Measurements from ENCODE around the gene LMAN1.

The LMAN1 gene

DNA sequence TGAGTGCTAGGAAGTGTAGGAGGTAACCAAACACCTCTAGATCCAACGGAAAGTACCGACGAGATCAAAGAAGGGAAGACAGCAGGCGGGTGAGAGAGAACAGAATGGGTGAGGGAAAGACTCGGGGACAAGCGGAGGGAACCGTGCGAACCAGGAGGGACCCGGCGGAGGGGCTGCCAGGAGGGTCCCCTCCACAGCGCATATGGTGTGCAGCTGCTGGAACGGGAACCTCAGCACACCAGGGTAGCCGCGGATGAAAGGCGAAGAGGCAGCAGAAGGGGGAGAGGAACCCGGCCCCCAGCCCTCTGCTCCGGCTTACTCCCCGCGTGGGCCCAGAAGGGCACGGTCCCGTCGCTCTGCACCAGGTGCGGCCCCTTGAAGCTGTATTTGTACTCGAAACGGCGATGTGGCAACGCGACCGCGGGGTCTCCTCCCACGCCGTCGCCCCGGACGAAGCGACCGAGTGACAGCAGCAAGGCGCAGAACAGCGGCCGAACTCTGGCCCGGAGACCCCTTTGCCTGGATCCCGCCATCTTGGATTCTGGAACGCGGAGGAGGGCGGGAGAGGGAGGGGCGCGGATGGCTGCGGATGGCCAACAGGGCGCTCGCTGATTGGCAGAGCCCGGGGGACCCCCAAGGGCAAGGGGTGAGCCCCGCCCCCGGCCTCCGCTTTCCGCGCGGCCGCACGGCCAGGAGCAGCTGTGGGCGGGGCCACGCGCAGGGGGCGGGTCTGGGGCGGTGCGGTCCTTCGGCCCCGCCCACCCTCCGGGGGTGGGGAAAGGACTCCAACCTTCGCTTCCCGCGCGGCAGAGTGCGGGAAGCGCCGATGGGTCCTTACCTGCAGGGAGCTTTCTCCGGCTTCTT, at the start of gene LMAN1:
TSS of gene LMAN1 (minus strand) at position 554 of the 864 bp plus-strand sequence. CDS start at position 533, 21 bp downstream.
- peak; percentile 96 for DNase-seq

GRCh38 chr18:59402432-59403090, 43.5 kb upstream of the LMAN1 start:
- DNase-seq: peak; percentile 72

DNA sequence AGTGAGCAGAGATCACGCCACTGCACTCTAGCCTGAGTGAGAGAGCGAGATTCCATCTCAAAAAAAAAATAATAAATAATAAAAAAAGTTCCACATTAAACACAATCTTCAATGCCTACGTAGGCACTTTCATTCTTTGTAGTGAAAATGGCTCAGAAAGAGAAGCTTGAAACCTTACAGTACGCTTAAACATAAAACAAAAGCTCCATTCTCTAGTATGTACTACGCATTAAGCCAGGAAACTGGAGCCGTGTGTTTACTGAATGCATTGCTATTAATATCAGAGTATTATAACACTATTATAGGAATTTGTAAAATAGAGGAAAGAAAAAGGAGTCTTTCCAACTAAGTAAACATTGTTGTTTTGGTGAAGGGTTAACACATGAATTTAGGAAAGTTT, 41.3 kb upstream of the LMAN1 start:
- no peak for DNase-seq

- DNase-seq: no peak
These were observed 36.4 kb upstream of the LMAN1 start for GRCh38 chr18:59395226-59396175.

GRCh38 chr18:59393381-59393780, 34.3 kb upstream of the LMAN1 start:
- no peak for DNase-seq

DNA sequence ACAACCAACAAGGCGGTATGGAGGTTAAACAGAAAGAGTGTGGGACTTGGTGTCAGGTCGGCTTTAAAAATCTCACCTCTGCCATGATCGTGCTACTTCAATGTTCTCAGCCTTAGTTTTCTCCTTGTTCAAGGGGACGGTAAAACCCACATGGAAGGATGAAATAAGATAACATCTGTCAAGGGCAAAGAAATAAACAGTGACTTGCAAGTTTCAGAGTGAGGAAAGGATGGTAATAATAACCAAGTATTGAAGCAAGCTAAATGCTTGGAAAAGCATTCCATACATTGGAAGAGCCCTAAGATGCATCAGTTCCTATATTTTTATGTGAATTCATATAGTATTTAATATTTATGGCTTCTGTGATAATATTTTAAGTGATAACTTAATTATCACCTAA, 29.8 kb upstream of the LMAN1 start:
- no peak for DNase-seq

DNA sequence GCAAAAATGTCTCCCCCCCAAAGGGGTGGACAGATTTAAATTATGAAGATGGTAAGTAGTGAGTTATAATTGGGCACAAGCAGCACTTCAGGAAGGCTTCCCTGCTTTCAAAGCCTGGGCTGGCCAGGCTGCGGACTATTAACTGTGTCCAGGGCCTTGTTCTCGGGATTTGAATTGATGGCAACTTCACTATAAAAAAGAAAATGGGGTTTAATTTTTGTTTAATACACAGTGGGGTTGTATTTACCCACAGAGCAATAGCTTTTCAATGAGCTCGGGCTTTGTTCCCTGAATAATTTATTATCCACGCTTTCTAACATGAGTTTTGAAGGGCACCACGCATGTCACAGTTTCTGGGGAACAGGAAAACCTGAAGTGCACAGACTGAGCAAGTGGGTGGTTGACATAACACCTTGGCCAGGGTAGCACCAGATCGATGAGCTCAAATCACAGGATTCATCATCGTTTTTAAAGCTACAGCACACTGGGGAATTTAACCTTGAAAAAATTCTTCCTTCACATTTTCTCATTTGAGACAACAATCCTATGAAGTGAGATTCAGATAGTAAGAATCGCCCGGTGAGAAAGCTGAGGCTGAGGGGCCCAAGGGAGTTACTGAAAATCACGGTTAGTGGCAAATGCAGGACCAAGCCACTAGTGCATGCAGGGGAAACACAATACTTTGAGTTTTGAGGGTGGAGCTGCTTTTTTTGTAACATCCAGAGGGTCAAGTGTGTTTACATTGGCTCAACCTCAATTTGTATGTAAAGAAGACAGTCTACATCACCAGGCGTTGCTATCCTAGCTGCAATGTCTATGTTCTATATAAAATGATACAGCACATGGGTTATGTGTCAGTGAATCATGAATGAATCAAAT, 28.9 kb upstream of the LMAN1 start:
- DNase-seq: no peak

DNA sequence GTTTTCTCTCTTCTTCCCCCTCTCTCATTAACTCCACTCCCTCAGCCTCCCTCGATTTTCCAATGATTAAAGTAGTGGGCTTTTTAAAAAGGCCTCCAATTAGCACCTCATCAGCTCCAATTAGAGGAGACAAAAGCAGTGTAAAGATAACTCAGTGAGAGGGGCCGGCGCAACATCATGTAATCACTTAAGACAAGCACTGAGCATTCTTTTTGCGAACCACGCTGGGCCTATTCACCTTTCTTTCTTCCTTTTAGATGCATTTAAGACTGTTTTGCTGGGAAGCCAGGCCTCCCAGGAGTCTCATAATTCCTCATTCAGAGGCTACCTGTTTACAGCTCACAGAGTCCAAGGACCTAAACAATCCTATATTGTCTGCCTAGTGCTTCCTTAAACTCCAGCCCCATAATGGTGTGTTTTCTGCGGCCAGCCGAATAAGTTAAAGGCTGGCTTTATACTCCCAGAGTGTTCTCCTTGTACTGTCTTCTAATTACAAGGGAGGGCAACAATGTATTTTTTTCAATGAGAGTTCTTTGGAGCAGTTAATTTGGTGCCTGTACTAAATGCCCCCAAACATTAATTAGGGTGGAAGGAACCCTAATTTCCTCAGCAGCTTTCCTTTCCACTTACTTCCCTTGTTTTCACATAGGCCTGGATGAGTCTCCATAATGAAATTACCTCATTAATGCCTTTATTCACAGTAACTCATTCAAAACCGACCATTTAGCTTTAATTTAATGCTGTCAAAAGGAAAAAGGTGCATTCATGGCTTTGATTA, 28.0 kb upstream of the LMAN1 start:
- DNase-seq: no peak

DNA sequence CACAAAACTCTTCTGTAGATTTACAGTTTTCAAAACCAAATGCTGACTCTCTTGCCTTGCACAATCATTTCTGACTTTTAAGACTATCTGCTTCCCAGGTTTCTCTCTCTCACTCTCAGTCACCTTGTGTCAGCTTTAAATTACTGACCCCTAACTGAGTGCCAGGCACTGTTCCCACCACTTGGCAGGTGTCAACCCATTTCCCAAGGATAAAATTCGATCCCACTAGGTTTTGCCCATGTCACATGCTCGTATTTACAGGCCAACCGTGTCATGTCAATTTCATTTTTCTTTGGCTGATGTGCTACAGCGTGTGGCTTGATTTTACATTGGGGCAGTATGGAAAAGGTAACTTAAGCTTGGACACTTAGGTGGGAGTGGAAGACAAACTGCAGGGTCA, 26.1 kb upstream of the LMAN1 start:
- DNase-seq: no peak

GRCh38 chr18:59383851-59384250, 24.8 kb upstream of the LMAN1 start:
- no peak for DNase-seq

GRCh38 chr18:59382383-59382782, 23.3 kb upstream of the LMAN1 start:
- DNase-seq: no peak

DNA sequence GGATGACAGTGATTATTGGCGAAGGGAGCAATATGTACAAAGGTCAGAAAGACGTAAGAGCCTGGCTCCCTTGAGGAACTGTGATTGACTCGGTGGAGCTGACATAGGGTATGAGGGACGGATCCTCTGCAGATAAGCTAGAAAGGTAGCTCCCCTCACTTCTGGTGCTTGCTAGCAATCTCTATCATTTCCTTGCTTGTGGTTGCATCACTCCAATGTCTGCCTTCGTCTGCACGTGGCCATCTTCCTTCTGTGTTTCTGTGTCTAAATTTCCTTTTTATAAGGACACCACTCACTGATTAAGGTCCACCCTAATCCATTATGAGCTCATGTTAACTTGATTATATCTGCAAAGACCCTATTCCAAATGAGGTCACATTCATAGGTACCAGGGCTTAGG, 22.9 kb upstream of the LMAN1 start:
- DNase-seq: no peak

DNA sequence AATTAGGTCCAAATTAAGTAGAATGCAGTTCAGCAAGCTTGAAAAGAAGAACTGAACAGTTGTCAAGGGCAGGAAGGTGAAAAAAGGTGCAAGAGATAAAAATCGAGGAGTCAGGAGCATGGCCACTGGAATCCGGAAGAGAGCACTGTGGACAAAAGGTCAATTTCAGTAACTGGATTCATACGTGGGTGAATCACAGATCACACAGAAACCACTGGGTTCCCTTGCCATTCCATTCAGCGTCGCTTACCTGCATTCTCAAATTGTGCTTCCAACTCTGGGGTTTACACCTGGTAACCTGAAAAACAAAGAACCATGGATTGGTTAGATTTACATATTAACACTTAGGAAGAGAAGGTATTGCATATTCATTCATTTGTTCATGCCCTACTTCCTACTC, 21.6 kb upstream of the LMAN1 start:
- DNase-seq: no peak

DNA sequence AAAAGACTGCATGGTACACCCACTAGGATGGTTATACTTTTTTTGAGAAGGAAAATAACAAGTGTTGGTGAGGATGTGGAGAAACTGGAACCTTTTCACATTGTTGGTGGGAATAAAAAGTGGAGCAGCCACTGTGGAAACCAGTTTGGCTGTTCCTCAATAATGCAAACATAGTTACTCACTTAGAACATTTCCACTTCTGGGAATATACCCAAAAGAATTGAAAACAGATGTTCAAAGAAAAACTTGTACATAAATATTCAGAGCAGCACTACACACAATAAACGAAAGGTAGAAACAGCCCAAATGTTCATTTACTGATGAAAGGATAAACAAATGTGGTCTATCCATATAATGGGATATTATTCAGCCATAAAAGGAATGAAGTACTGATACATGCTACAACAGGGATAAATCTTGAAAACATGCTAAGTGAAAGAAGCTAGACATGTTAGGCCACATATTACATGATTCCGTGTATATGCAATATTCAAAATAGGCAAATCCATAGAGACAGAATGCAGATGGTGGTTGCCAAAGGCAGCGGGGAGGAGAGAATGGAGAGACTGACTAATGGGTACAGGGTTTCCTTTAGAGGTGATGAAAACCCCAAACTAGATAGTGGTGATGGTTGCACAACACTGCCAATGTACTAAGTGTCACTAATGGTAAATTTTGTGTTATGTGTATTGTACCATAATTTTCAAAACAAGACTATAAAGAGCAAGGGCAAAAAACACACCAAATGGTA, 20.9 kb upstream of the LMAN1 start:
- DNase-seq: no peak

DNA sequence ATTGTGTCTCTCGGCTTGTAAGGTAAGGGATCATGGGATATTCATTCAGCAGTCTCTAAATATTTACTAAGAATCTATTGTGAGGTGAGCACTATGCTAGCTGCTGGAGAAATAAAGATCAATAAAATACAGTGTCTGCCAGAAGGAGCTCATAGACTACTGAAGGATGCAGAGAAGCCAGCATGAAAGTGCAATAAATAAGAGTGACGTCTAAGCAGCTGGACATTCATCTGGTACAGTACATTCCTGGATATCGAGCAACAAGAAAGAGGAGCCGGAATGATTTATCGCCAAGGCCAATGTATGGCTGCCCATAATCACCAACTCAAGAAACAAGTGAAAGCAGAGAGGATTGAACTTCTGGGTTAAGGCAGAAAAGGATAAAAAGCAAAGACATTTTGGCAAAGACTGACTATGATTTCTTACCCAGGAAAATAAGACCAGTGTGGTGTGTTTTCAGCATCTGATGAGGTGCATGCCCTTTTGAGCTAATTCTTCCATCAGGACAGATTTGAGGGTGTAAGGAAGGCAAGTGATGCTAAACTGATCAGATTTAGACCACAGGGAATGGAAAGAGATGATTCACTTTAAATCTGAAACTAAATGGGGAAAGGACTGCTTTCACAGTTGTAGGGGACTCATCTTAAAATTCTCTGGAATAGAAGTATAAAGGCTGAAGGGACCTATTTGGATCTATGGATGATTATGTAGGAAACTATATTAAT, 18.7 kb upstream of the LMAN1 start:
- DNase-seq: no peak

- no peak for DNase-seq
These were observed 17.4 kb upstream of the LMAN1 start for GRCh38 chr18:59376351-59376935.

GRCh38 chr18:59374128-59374527, 15.1 kb upstream of the LMAN1 start:
- DNase-seq: no peak

GRCh38 chr18:59372975-59373374, 13.9 kb upstream of the LMAN1 start:
- no peak for DNase-seq

DNA sequence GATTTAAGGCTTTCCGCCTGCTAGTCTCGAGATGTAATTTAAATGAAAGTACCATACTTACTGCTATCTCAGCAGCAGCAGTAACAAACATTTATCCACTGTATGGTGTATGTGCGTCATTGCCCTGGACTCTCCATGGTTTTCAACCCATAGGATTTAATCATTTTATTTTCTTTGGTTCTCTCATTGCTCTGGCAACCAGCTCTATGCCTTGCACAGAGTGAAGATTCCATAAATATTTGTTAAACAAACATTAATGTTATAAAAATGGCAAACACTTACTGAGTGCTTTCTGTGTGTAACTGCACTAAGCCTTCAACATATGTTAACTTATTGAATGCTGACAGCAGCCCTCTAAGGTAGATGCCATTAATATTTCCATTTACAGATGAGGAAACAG, 1.3 kb upstream of the LMAN1 start:
- no peak for DNase-seq

DNA sequence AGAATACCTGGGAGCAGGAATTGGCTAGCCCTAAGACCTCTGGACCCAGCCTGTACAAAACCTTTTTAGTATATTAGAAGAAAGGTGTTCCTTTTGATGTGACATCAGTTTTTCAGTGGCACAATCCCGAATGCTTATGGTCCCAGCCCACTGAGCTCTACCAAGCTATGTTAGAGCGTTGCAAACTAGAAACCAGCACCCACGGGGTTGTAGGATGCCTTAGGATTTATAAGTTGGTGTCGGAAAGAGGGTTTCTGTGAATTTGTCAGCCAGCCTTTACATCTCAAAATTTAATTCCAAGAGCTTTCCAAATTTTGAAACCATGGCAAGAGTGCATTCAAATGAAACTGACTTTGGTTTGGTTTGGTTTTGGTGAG, 499 bp upstream of the LMAN1 start:
- DNase-seq: no peak
